GM18951 (cell line): Measurements from ENCODE around the gene WDR64.

Experiments
- POLR2A ChIP-seq: IDR thresholded peaks from 4 replicates; pipeline ENCODE4 v1.6.1; 2011; ENCODE audit warnings: mild to moderate bottlenecking; ENCODE audit not compliant: insufficient read length, insufficient read depth; ENCODE audit errors: extremely low read depth
- in situ Hi-C: fragments of 300-500 bp; cut with MboI; formaldehyde crosslinking; loops from one replicate; pipeline ENCODE4 v1.12.0; 2022; ENCODE audit warnings: low sequenced_read_pairs, mixed read lengths, inconsistent platforms; ENCODE audit not compliant: unreplicated experiment

WDR64 gene

DNA sequence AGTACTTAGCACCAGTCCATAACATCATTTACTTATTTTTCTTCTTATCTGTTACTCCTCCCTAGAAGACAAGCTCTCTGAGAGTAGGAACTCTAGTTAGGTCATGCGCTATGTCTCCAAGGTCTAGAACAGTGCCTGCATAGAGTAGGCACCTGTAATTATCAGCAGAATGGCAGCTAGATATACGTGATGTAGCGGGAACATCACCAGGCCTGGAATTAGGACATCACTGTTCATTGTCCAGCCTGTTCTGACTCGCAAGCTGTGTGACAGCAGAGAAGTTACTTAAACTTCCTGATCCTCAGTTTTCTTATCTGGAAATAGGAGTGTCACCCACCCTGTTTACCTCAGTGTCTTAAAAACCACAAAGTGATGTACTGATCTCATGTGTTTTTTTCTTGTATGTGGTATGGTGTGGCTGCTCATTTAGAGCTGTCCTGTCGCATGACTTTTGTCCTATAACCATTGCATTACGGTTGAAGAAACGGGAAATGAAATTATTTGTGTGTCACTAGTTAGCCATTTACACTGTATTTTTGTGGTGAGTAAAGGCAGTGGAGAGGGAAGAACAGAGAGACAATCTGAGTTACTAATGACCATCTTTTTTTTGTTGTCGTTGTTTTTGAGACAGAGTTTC, 158.8 kb downstream of the WDR64 start:
- in situ Hi-C loops: no loop called here
- TF ChIP-seq POLR2A: no peak

DNA sequence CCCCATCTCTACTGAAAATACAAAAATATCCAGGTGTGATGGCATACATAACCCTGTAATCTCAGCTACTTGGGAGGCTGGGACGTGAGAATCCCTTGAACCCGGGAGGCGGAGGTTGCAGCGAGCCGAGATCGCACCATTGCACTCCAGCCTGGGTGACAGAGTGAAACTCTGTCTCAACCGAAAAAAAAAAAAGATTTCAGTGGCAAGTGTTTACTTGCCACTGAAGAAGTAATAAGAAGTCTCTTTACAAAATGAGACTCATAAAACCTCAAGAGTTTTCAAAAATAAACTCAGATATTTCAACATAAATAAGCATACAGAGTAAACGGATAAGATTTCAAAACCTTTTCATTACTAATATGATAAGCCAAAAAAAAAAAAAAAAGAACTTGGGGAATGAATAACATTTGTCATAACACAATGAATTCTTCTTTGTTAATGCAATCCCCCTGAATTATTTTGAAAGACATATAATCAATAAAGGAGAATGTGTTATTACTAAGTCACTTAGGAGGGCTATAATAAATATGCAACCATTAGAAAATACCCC, 161.8 kb downstream of the WDR64 start:
- TF ChIP-seq POLR2A: no peak
- in situ Hi-C loops: no loop called here

- in situ Hi-C loops: no loop called here
These were observed 163.9 kb downstream of the WDR64 start for GRCh38 chr1:241816008-241816407.

GRCh38 chr1:241817331-241817792, 165.3 kb downstream of the WDR64 start:
- TF ChIP-seq POLR2A: no peak
- in situ Hi-C loops: no loop called here

More at GRCh38 chr1:241816008-241816407, 163.9 kb downstream of the WDR64 start:
- no peak for TF ChIP-seq POLR2A

- in situ Hi-C loops: no loop called here
These were observed 166.0 kb downstream of the WDR64 start for GRCh38 chr1:241817956-241818612.

DNA sequence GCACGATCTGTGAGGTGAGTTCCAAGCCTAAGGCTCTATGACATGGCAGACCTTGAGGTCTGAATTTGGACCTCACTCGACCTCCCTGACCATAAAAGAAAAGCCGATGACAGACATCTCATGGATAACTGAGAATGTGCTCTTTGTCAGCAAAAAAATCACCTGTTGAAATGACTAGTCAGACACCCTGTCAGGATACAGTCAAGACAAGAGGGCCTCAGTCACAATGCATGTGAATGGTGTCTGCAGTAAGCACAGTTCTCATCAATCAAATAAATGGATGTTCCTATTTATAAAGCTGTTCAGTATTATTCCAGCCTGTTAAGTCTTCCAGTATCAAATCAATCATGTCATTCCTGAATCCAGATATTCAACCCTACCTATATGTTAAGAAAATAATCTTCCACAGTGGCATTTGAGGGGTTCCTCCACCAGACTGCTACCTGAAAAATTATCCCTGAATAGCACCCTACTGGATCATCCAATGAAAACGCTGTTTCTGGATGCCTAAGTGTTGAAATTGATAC, 167.3 kb downstream of the WDR64 start:
- TF ChIP-seq POLR2A: no peak
- in situ Hi-C loops: no loop called here

More at GRCh38 chr1:241817956-241818612, 166.0 kb downstream of the WDR64 start:
- TF ChIP-seq POLR2A: no peak

GRCh38 chr1:241821363-241821762, 169.3 kb downstream of the WDR64 start:
- no peak for TF ChIP-seq POLR2A
- in situ Hi-C loops: no loop called here

- in situ Hi-C loops: no loop called here
- TF ChIP-seq POLR2A: no peak
These were observed 170.8 kb downstream of the WDR64 start for GRCh38 chr1:241822846-241823245.

DNA sequence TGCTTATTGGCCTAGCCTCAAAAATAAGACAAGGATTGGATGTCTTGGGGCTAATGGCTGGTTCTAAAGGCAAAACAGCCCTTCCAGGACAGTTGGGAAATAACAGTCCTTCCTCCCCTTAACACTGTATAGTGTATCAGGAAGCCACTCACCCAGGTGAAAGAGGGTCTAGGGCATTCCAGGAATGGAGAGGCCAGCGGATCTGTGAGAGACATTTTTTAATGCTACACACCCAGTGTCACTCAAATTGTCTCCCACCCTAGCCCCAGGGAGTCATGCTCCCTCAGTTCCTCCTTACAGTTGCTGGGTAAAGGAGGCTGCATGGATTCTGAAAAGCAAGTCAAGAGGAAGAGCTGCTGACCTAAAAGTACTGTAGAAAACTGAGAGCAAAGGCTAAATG, 171.8 kb downstream of the WDR64 start:
- in situ Hi-C loops: no loop called here
- no peak for TF ChIP-seq POLR2A

- TF ChIP-seq POLR2A: no peak
- in situ Hi-C loops: loop anchor here (25.0 kb wide), 1 partner anchor 288 kb away; the partner anchor contains the start of gene KMO
These were observed 173.5 kb downstream of the WDR64 start for GRCh38 chr1:241825581-241825980.

DNA sequence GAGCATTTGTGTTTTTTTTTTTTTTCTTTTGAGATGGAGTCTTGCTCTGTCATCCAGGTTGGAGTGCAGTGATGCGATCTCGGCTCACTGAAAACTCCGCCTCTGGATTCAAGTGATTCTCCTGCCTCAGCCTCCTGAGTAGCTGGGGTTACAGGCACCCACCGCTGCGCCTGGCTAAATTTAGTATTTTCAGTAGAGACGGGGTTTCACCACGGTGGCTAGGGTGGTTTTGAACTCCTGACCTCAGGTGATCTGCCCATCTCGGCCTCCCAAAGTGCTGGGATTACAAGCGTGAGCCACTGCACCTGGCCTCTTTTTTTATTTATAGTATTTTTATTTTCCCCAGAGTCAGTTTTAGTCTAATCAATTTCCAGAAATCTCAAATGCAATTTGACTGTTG, 174.5 kb downstream of the WDR64 start:
- in situ Hi-C loops: loop anchor here (25.0 kb wide), 1 partner anchor 289 kb away; the partner anchor contains the start of gene KMO

- no peak for TF ChIP-seq POLR2A
- in situ Hi-C loops: loop anchor here (25.0 kb wide), 1 partner anchor 290 kb away; the partner anchor contains the start of gene KMO
These were observed 175.2 kb downstream of the WDR64 start for GRCh38 chr1:241827264-241827663.

- in situ Hi-C loops: loop anchor here (25.0 kb wide), 1 partner anchor 291 kb away; the partner anchor contains the start of gene KMO
- TF ChIP-seq POLR2A: no peak
These were observed 176.5 kb downstream of the WDR64 start for GRCh38 chr1:241828463-241829021.
